ENCODE measurements around the gene ZNF853. TPM values are rescaled to one million over a fixed set of nuclear protein-coding genes. Genes with fewer than 3 reads are reported as not detected.

The ZNF853 gene
- total RNA-seq, 2 experiments from 2014 or later, result 0.55 to 0.60 TPM

DNA sequence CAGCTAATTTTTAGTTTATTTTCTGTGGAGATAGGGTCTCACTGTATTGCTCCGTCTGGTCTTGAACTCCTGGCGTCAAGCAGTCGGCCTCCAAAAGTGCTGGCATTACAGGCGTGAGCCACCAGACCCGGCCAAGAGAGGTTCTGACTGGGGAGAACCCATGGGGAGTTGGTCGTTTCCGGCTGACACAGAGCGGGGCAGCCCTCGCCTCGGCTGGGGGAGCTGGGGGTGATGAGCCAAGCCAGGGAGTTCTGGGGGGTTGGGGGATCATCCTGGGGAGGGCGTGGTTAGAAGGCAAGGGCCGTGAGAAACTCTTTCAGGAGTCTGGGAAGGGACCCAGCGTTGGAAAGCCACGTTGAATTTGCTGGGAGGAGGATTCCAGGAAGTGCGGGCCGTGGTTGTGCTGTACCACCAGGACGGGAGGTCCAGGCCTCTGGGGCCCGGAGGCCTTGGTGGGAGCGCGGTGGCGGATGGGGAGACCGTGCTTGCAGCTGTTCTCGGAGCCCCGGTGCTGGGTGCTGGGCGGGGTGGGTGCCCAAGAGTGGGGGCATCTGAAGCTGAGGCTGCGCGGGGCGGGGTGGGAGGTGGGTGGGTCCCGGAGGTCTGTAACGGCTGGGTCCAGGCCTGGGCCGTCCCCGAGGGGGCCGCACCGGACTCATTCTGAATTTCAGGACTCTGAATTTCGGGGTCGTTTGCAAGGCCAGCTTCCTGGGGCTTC, 8.4 kb upstream of the ZNF853 start:
- H3K4me3 ChIP-seq (ENCODE audit: low read depth, low read length, poor library complexity, severe bottlenecking), result no peak overlapping the region
- intact Hi-C loops (cut with micrococcal nuclease; ENCODE audit: unreplicated experiment), result no loop called here
- TF ChIP-seq, protein P1, sequence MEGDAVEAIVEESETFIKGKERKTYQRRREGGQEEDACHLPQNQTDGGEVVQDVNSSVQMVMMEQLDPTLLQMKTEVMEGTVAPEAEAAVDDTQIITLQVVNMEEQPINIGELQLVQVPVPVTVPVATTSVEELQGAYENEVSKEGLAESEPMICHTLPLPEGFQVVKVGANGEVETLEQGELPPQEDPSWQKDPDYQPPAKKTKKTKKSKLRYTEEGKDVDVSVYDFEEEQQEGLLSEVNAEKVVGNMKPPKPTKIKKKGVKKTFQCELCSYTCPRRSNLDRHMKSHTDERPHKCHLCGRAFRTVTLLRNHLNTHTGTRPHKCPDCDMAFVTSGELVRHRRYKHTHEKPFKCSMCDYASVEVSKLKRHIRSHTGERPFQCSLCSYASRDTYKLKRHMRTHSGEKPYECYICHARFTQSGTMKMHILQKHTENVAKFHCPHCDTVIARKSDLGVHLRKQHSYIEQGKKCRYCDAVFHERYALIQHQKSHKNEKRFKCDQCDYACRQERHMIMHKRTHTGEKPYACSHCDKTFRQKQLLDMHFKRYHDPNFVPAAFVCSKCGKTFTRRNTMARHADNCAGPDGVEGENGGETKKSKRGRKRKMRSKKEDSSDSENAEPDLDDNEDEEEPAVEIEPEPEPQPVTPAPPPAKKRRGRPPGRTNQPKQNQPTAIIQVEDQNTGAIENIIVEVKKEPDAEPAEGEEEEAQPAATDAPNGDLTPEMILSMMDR (conservative IDR thresholded peaks at IDR 0.05; ENCODE audit: low read length), result no peak
- no peak for TF ChIP-seq EZH2phosphoT487 (IDR thresholded peaks at IDR 0.05; ENCODE audit: borderline replicate concordance, low read depth, low read length)
- no peaks in the 10 kb centered on the region for H3K4me1 ChIP-seq (ENCODE audit: insufficient read depth, low read length, poor library complexity, severe bottlenecking)
- H3K9me2 ChIP-seq (ENCODE audit: insufficient read depth, low read length), result no peaks in the 10 kb centered on the region
- no peak for DNase-seq (ENCODE audit: low spot score)
- H3K4me2 ChIP-seq (ENCODE audit: low read length), result no peak overlapping the region
- no peak overlapping the region for H3K27ac ChIP-seq (ENCODE audit: low read depth, low read length, poor library complexity, severe bottlenecking)
- H3K79me2 ChIP-seq (ENCODE audit: insufficient read depth, low read depth, low read length), result no peaks in the 10 kb centered on the region
- H3K36me3 ChIP-seq (ENCODE audit: insufficient read depth, low read length), result peaks cover 45% of the 10 kb centered on the region
- BruUV-seq (replicated peaks), result no TSS peak
- POLR2A ChIA-PET, result interaction anchor here (0.6 kb wide), 1 partner anchor 79 kb away, joined by 3 read pairs; no protein-coding TSS in a partner anchor
- CTCF ChIA-PET (ENCODE audit: unreplicated experiment), result no interaction called here
- no peak overlapping the region for H2AFZ ChIP-seq (ENCODE audit: low read length)
- no peaks in the 10 kb centered on the region for H4K20me1 ChIP-seq (ENCODE audit: insufficient read depth, low read length)
- H3K9me3 ChIP-seq (ENCODE audit: low read length), result no peaks in the 10 kb centered on the region

DNA sequence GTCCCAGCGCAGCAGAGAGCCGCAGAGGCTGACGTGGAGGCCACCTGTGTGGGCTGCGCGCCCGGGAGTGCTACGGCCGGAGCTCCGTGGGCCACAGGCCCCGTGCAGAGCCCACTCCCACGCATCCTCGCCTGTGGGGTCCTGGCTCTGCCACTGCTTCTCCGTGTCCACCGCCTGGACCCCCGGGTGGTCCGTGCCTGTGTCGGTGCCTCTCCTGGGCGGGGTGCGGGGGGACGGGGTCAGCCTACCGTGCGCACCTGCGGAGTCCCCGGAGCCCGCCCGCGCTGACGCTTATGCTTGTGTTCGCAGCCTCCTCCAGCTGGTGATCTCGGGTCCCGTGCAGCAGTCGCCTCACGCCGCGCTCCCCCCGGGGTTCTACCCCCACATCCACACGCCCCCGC, 7.8 kb upstream of the ZNF853 start:
- Histone ChIP-seq H4K20me1 (ENCODE audit: insufficient read depth, low read length) (no peaks in the 10 kb centered on the region), H3K4me1 (ENCODE audit: insufficient read depth, low read length, poor library complexity, severe bottlenecking) (no peaks in the 10 kb centered on the region), H3K4me3 (ENCODE audit: low read depth, low read length, poor library complexity, severe bottlenecking) (no peak overlapping the region), H2AFZ (ENCODE audit: low read length) (no peak overlapping the region), H3K4me2 (ENCODE audit: low read length) (no peak overlapping the region), H3K9me3 (ENCODE audit: low read length) (no peaks in the 10 kb centered on the region), H3K27ac (ENCODE audit: low read depth, low read length, poor library complexity, severe bottlenecking) (no peak overlapping the region), H3K36me3 (ENCODE audit: insufficient read depth, low read length) (peaks cover 38% of the 10 kb centered on the region), H3K9me2 (ENCODE audit: insufficient read depth, low read length) (no peaks in the 10 kb centered on the region), H3K79me2 (ENCODE audit: insufficient read depth, low read depth, low read length) (no peaks in the 10 kb centered on the region)
- no TSS peak for BruUV-seq (replicated peaks)
- intact Hi-C loops (cut with micrococcal nuclease; ENCODE audit: unreplicated experiment), result no loop called here
- ChIA-PET CTCF (ENCODE audit: unreplicated experiment) (no interaction called here), POLR2A (interaction anchor here (0.6 kb wide), 1 partner anchor 80 kb away, joined by 3 read pairs; no protein-coding TSS in a partner anchor)
- TF ChIP-seq, protein P1 (conservative IDR thresholded peaks at IDR 0.05; ENCODE audit: low read length), result no peak
- no peak for TF ChIP-seq EZH2phosphoT487 (IDR thresholded peaks at IDR 0.05; ENCODE audit: borderline replicate concordance, low read depth, low read length)
- DNase-seq (ENCODE audit: low spot score), result no peak

DNA sequence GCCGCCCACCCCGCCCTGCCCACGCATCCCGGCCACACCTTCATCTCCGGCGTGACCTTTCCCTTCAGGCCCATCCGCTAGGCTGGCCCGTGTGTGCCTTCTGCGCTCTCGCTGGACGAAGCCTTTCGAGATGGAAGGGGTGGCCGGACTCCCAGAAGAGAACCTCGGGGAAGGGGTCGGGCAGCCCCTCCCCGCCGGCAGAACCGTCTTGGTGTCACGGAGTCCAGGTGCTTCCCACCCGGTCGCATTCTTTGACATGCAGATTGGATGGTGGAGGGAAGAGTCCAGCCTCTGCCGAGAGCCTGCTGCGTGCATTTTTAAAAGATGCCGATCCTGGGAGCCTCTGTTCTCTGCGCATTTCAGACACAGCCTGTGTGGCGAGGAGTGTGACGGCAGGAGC, 7.3 kb upstream of the ZNF853 start:
- POLR2A ChIA-PET, result interaction anchor here (0.6 to 1.2 kb wide), 2 partner anchors 33 to 346 kb away, joined by 3 to 5 read pairs; no protein-coding TSS in a partner anchor

More for the DNA sequence above, 7.3 kb upstream of the ZNF853 start:
- no peak for DNase-seq (ENCODE audit: low spot score)
- CTCF ChIA-PET (ENCODE audit: unreplicated experiment), result no interaction called here
- no peak overlapping the region for H3K4me3 ChIP-seq (ENCODE audit: low read depth, low read length, poor library complexity, severe bottlenecking)
- H3K9me3 ChIP-seq (ENCODE audit: low read length), result no peaks in the 10 kb centered on the region
- H3K9me2 ChIP-seq (ENCODE audit: insufficient read depth, low read length), result no peaks in the 10 kb centered on the region
- no TSS peak for BruUV-seq (replicated peaks)
- H3K4me2 ChIP-seq (ENCODE audit: low read length), result no peak overlapping the region
- peaks cover 34% of the 10 kb centered on the region for H3K36me3 ChIP-seq (ENCODE audit: insufficient read depth, low read length)
- no peaks in the 10 kb centered on the region for H4K20me1 ChIP-seq (ENCODE audit: insufficient read depth, low read length)
- intact Hi-C loops (cut with micrococcal nuclease; ENCODE audit: unreplicated experiment), result no loop called here
- H3K79me2 ChIP-seq (ENCODE audit: insufficient read depth, low read depth, low read length), result no peaks in the 10 kb centered on the region
- no peak overlapping the region for H2AFZ ChIP-seq (ENCODE audit: low read length)
- H3K27ac ChIP-seq (ENCODE audit: low read depth, low read length, poor library complexity, severe bottlenecking), result no peak overlapping the region
- TF ChIP-seq, protein P1 (conservative IDR thresholded peaks at IDR 0.05; ENCODE audit: low read length), result no peak
- TF ChIP-seq EZH2phosphoT487 (IDR thresholded peaks at IDR 0.05; ENCODE audit: borderline replicate concordance, low read depth, low read length), result no peak
- H3K4me1 ChIP-seq (ENCODE audit: insufficient read depth, low read length, poor library complexity, severe bottlenecking), result no peaks in the 10 kb centered on the region

All from OCI-LY7 (cell line).